ENCODE results near the gene CBL.
"Not testable (repeated sequence)": the region's sequence is repeated elsewhere in the genome, so short reads cannot be mapped to it uniquely, and the experiment has no call there.

Gene CBL

GRCh38 chr11:119193001-119193400, 13.1 kb upstream of the CBL start:
- Mint-ChIP-seq H3K4me3 (no peak overlapping the region), H3K27me3 (no peaks in the 10 kb centered on the region), H3K9me3 (no peaks in the 10 kb centered on the region), H3K4me1 (ENCODE audit: low read depth) (peaks cover 4% of the 10 kb centered on the region), H3K36me3 (ENCODE audit: low read depth) (no peaks in the 10 kb centered on the region), H3K27ac (no peak overlapping the region)
- DNase-seq, result no peak

GRCh38 chr11:119193626-119194025, 12.5 kb upstream of the CBL start:
- H3K4me1 Mint-ChIP-seq (ENCODE audit: low read depth), result peaks cover 4% of the 10 kb centered on the region
- no peaks in the 10 kb centered on the region for H3K9me3 Mint-ChIP-seq
- no peak overlapping the region for H3K27ac Mint-ChIP-seq
- no peaks in the 10 kb centered on the region for H3K36me3 Mint-ChIP-seq (ENCODE audit: low read depth)
- H3K4me3 Mint-ChIP-seq, result no peak overlapping the region
- H3K27me3 Mint-ChIP-seq, result no peaks in the 10 kb centered on the region
- no peak for DNase-seq

GRCh38 chr11:119194811-119195440, 11.2 kb upstream of the CBL start:
- Mint-ChIP-seq H3K36me3 (ENCODE audit: low read depth) (no peaks in the 10 kb centered on the region), H3K27ac (no peak overlapping the region), H3K4me1 (ENCODE audit: low read depth) (peaks cover 4% of the 10 kb centered on the region), H3K4me3 (no peak overlapping the region), H3K9me3 (no peaks in the 10 kb centered on the region), H3K27me3 (no peaks in the 10 kb centered on the region)
- no peak for DNase-seq

GRCh38 chr11:119195680-119196079, 10.5 kb upstream of the CBL start:
- Mint-ChIP-seq H3K27ac (no peak overlapping the region), H3K36me3 (ENCODE audit: low read depth) (no peaks in the 10 kb centered on the region), H3K9me3 (no peaks in the 10 kb centered on the region), H3K27me3 (no peaks in the 10 kb centered on the region), H3K4me3 (no peak overlapping the region), H3K4me1 (ENCODE audit: low read depth) (peaks cover 4% of the 10 kb centered on the region)
- no peak for DNase-seq

DNA sequence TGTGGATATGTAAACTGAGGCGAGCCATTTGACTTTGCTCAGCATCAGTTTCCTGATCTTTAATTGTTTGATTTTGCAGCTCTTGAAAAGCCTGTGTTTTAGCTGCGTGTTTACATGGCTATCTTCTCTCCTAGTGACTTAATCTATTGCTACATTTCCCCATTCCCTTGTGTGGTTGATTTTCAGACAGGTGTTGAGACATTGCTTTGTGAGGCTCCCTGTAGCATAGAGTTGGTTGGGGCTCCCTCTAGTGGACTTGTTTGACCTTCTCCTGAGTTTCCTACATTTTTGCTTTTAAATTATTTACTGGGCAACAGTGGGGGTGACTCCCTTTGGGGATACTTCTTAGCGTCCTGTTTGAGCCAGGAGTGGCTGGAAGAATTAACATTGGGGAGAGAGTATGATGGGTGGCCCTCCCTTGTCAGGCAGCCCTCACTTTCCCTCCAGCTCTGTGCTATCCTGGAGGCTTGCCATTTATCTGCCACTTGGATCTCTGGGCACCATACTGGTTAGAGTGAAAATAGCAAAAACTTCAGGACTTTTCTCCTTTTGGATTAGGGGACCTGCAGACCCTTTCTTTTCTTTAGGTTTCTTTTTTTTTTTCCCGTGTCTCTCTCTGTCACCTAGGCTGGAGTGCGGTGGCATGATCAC, 9.2 kb upstream of the CBL start:
- Mint-ChIP-seq H3K9me3 (no peaks in the 10 kb centered on the region), H3K36me3 (ENCODE audit: low read depth) (no peaks in the 10 kb centered on the region), H3K27ac (no peak overlapping the region), H3K27me3 (no peaks in the 10 kb centered on the region), H3K4me1 (ENCODE audit: low read depth) (peaks cover 4% of the 10 kb centered on the region), H3K4me3 (no peak overlapping the region)
- peak; percentile 47 for DNase-seq

DNA sequence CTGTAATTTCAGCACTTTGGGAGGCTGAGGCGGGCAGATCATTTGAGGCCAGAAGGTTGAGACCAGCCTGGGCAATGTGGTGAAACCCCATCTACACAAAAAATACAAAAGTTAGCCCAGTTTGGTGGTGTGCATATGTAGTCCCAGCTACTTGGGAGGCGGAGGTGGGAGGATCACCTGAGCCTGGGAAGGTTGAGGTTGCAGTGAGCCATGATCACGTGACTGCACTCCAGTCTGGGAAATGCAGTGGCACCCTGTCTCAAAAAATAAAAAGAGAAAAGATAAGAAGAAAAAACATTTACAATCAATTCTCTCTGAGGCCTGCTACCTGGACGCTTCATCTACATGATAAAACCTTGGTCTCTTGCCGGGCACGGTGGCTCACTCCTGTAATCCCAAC, 7.2 kb upstream of the CBL start:
- Mint-ChIP-seq H3K4me3 (no peak overlapping the region), H3K27ac (no peak overlapping the region), H3K36me3 (ENCODE audit: low read depth) (no peaks in the 10 kb centered on the region), H3K4me1 (ENCODE audit: low read depth) (peaks cover 4% of the 10 kb centered on the region), H3K9me3 (no peaks in the 10 kb centered on the region), H3K27me3 (no peaks in the 10 kb centered on the region)
- DNase-seq, result no peak

GRCh38 chr11:119201236-119201635, 4.9 kb upstream of the CBL start:
- not testable (repeated sequence) for H3K27ac Mint-ChIP-seq, DNase-seq, H3K27me3 Mint-ChIP-seq

DNA sequence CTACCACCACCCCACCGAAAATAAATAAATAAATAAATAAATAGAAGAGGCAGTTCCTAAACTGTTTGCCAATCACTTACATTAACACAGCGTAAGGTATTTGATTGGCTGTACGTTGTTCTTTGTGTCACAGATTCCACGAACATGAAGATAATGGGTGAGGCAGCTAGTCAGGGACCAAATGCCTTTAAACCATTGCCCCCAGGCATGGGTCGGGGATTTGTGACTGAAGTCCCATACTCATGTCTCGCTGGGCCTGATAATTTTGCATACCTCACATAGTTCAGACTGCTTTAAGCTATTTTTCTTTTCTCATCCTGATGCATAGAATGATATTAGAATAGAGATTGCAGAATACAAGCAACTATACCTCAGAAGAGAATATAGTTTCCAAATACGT, 3.6 kb upstream of the CBL start:
- DNase-seq, result no peak
- Mint-ChIP-seq H3K4me1 (ENCODE audit: low read depth) (peaks cover 10% of the 10 kb centered on the region), H3K4me3 (no peak overlapping the region)

More at GRCh38 chr11:119201236-119201635, 4.9 kb upstream of the CBL start:
- H3K4me1 Mint-ChIP-seq (ENCODE audit: low read depth), result peaks cover 11% of the 10 kb centered on the region
- H3K9me3 Mint-ChIP-seq; H3K4me3 Mint-ChIP-seq; H3K36me3 Mint-ChIP-seq (ENCODE audit: low read depth): not testable (repeated sequence)

GRCh38 chr11:119204066-119204465, 2.1 kb upstream of the CBL start:
- Mint-ChIP-seq H3K4me1 (ENCODE audit: low read depth) (peaks cover 21% of the 10 kb centered on the region), H3K27me3 (no peaks in the 10 kb centered on the region), H3K4me3 (no peak overlapping the region), H3K27ac (no peak overlapping the region), H3K9me3 (no peaks in the 10 kb centered on the region), H3K36me3 (ENCODE audit: low read depth) (peaks cover 12% of the 10 kb centered on the region)
- DNase-seq, result no peak

More for the DNA sequence above, 3.6 kb upstream of the CBL start:
- H3K27me3 Mint-ChIP-seq, result no peaks in the 10 kb centered on the region
- H3K27ac Mint-ChIP-seq, result no peak overlapping the region
- peaks cover 7% of the 10 kb centered on the region for H3K36me3 Mint-ChIP-seq (ENCODE audit: low read depth)
- no peaks in the 10 kb centered on the region for H3K9me3 Mint-ChIP-seq

DNA sequence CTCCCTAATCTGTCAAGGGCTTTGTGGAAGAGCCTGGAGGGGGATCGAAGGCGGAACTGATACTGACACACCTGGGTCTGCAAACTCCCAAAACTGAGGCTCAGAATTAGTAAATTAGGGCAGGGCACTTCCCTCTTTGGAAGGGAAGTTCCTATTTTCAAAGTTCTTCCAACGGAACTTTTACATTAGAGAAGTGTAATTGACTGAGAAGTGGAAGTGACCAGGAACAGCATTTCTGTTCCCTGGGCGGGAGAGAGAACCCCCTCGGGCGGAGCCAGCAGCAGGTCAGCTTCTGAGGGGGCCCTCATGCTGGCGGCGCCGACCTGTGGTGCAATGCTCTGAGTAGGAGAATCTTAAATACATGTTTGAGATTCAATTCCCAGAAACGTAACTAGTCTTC, 1.1 kb upstream of the CBL start:
- H3K36me3 Mint-ChIP-seq (ENCODE audit: low read depth), result peaks cover 12% of the 10 kb centered on the region
- peaks cover 27% of the 10 kb centered on the region for H3K4me1 Mint-ChIP-seq (ENCODE audit: low read depth)
- H3K27me3 Mint-ChIP-seq, result no peaks in the 10 kb centered on the region
- no peaks in the 10 kb centered on the region for H3K9me3 Mint-ChIP-seq
- H3K4me3 Mint-ChIP-seq, result peak overlapping the region; percentile 42
- H3K27ac Mint-ChIP-seq, result peak overlapping the region; percentile 47
- no peak for DNase-seq

- no peak for DNase-seq
- H3K4me3 Mint-ChIP-seq, result peak overlapping the region; percentile 94
- H3K27me3 Mint-ChIP-seq, result no peaks in the 10 kb centered on the region
- no peaks in the 10 kb centered on the region for H3K9me3 Mint-ChIP-seq
- H3K27ac Mint-ChIP-seq, result peak overlapping the region; percentile 90
- H3K36me3 Mint-ChIP-seq (ENCODE audit: low read depth), result peaks cover 12% of the 10 kb centered on the region
- H3K4me1 Mint-ChIP-seq (ENCODE audit: low read depth), result peaks cover 31% of the 10 kb centered on the region
Observed at GRCh38 chr11:119206511-119207414, 624 bp downstream of the CBL start.

- H3K4me3 Mint-ChIP-seq, result peak overlapping the region; percentile 94
- no peak for DNase-seq
- peak overlapping the region; percentile 90 for H3K27ac Mint-ChIP-seq
- no peaks in the 10 kb centered on the region for H3K9me3 Mint-ChIP-seq
- H3K4me1 Mint-ChIP-seq (ENCODE audit: low read depth), result peaks cover 31% of the 10 kb centered on the region
- H3K27me3 Mint-ChIP-seq, result no peaks in the 10 kb centered on the region
- H3K36me3 Mint-ChIP-seq (ENCODE audit: low read depth), result peaks cover 12% of the 10 kb centered on the region
Observed at GRCh38 chr11:119207415-119207960, 1.3 kb downstream of the CBL start.

DNA sequence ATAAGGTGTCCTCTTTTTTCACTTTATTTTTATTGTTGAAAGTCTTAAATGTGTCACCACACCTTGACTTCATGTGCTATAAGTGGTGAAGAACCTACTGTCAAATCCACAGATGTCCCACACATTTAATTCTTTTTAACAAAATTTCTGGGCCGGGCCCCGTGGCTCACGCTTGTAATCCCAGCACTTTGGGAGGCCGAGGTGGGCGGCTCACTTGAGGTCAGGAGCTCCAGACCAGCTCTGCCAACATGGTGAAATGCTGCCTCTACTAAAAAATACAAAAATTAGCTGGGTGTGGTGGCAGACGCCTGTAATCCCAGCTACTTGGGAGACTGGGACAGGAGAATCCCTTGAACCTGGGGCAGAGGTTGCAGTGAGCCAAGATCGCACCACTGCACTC, 3.0 kb downstream of the CBL start:
- H3K4me1 Mint-ChIP-seq (ENCODE audit: low read depth), result peaks cover 38% of the 10 kb centered on the region
- no peak overlapping the region for H3K27ac Mint-ChIP-seq
- H3K36me3 Mint-ChIP-seq (ENCODE audit: low read depth), result peaks cover 12% of the 10 kb centered on the region
- no peaks in the 10 kb centered on the region for H3K9me3 Mint-ChIP-seq
- no peaks in the 10 kb centered on the region for H3K27me3 Mint-ChIP-seq
- DNase-seq, result no peak
- H3K4me3 Mint-ChIP-seq, result no peak overlapping the region

- peaks cover 15% of the 10 kb centered on the region for H3K36me3 Mint-ChIP-seq (ENCODE audit: low read depth)
- H3K4me1 Mint-ChIP-seq (ENCODE audit: low read depth), result peaks cover 42% of the 10 kb centered on the region
- H3K4me3 Mint-ChIP-seq, result no peak overlapping the region
- no peak for DNase-seq
- no peak overlapping the region for H3K27ac Mint-ChIP-seq
- H3K9me3 Mint-ChIP-seq, result no peaks in the 10 kb centered on the region
- no peaks in the 10 kb centered on the region for H3K27me3 Mint-ChIP-seq
Observed at GRCh38 chr11:119210050-119210449, 3.9 kb downstream of the CBL start.
